NCI-H2029 (cell line): ENCODE data around the gene UST.
"Not testable (repeated sequence)": the region's sequence is repeated elsewhere in the genome, so short reads cannot be mapped to it uniquely, and the experiment has no call there.

ENCODE experiments used
- DNase-seq: peaks from one replicate; lab custom pipeline; 2025; lab: John Stamatoyannopoulos, UW

Gene UST

DNA sequence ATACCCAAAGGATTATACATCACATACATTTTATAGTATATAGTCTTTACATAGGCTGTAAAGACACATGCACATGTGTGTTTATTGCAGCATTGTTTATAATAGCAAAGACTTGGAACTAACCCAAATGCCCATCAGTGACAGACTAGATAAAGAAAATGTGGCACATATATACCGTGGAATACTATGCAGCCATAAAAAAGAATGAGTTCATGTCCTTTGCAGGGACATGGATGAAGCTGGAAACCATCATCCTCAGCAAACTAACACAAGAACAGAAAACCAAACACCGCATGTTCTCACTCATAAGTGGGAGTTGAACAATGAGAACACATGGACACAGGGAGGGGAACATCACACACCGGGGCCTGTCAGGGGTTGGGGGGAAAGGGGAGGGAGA lies 231.5 kb downstream of the UST start:
- DNase-seq = not testable (repeated sequence)

DNA sequence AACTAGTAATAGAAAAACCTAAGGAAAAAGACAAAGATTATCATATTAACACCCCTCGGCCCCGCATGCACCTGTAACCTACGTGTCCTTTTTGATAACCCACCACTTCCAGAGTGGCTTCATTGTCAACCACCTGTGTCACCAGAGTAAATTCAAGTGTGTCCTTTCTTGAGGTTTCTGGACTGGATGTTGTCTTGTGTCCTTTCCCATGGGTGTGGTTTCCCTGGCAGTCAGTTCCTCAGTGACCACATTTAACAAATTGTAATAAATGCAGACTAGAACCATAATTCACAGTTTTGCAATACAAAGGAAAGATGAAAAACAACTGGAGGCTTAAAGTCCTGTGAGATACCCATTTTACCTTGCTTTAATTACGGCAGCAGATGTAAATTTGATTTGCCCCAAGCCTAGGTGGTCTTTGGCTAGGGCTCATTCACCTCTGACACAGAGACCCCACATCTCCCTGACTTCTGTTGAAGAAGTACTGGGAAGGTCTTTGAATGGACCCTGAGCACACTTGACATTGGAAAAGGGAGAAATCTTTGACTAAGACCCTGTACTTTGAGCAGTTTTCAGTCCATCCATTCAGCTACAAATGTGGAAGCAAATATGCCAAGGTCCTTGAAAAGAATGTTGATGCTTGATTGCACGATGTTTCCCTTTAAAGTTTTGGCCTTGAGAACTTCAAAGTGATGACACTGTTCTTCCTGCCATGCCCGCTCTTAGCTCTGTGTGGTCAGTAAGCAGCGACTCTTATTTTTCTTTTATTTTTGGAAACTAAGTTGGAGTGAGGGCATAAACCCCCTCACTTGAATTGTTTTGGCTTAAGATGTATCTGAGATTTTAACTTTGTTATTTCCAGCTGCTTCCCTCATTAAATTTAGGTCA lies 232.4 kb downstream of the UST start:
- no peak for DNase-seq

DNA sequence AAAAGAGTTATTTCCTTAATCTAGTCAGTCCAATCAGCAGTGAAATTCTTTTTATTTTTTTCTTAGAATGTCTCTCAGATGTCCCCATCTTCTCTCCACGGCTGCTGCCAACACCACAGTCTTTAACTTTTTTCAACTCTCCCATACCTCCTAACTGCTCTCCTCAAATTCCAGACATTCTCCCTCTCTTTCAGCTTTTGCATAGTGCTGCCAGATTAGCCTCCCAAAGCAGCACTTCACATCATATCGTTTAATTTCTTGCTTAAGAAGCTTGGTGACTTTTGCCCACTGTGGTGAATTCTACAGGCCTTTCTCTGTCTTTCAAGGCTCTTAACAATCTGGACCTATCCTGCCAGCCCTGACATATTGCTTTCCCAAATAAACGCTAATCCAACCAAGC lies 233.4 kb downstream of the UST start:
- DNase-seq = no peak

DNA sequence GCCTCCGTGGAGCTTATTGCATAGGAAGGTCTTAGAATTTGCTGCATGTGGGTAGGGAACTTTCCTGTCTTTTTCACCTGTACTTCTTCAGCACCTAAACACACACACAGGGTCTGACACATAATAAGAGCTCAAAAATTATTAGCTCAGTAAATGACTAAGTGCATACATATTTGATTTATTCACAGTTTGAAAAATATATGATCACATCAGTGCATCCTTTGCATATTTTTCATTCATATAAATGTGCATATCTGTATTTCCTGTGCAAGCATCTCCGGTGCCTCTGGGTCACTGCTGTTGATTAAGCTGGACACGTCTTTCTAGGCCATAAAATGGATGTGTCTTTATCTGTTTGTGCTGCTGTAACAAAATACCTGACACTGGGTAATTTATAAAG lies 234.7 kb downstream of the UST start:
- DNase-seq = no peak

DNA sequence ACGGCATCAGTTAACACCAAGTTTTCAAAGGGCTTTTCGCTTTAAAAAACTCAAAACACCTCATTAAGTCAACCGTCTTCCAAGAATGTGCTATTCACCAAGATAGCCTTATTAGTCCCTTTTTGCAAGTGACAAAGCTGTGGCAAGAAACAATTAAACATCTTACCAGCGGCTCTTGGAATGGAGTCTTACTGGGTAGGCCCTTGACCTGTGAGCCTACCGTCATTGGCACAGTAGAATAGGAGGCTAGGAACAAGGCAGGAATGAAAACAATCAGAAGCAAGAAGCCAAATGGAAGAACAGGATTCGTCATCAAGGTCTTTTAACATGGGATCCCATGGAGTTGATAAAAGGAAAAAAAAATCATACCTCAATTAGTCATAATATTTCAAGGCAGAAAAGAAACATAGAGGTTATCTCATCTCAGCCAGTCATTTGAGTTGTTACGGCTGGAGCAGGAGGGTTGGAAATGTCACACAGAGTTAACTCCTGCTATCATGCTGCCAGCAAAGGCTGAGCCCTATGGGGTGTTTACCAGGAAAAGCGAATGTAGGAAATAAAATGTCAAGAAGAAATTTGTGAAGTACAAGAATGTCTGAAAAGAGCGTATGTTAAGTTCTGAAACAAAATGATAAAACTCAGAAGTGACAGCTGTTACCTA lies 236.4 kb downstream of the UST start:
- DNase-seq = no peak

DNA sequence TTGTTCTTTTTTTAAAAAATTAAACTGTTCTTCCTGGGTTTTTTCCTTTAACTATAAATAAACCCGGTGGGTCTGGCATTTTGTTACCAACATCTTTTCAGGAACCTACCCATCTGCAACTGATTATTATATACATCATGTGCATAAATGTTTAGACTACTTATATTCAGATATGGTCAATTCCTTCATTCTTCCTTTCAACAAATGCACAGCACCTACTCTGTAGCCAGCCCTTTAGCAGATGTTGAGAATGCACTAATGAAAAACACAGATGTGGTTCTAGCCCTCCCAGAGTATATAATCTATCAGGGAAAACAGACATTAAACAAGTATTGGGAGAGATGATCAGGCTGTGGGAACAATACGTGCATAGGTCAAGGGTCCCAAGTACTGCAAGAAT lies 237.1 kb downstream of the UST start:
- DNase-seq = no peak

DNA sequence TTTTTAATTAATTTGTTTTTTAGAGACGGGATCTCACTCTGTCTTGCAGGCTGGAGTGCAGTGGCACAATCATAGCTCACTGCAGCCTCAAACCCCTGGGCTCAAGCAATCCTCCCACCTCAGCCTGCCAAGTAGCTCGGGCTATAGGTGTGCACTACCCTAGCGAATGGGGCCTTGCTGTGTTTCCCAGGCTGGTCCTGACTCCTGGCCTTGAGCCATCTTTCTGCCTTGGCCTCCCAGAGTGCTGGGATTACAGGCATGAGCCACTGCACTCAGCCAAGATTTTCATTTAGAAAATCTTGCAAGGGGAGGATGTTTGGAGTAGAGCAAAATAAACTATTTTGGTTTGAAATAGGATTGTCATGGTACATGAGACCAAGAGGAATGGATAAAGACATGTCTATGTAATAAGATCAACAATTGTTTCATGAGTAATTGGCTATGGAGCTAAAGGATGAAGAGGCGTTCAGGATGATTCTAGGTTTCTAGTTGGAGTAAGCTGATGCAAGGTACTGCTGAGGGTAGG lies 237.8 kb downstream of the UST start:
- no peak for DNase-seq

DNA sequence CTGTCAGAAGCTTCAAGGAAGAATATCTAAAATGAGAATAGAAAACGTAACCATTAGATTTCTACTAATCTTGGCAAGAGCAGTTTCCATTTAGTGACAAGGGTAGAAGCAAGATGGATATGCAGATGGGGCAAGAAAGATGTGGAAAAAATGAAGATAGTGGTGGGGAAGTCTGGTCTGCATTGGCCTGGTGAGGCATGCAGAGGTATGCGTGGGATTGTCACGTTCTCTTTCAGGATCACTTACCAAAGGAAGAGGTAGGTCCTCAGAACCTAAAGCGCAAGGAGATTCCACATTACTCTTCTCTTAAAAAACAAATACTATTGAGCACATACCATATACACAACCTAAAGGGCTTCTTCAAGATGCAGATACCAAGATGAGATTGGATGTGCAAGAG lies 238.7 kb downstream of the UST start:
- DNase-seq = no peak

DNA sequence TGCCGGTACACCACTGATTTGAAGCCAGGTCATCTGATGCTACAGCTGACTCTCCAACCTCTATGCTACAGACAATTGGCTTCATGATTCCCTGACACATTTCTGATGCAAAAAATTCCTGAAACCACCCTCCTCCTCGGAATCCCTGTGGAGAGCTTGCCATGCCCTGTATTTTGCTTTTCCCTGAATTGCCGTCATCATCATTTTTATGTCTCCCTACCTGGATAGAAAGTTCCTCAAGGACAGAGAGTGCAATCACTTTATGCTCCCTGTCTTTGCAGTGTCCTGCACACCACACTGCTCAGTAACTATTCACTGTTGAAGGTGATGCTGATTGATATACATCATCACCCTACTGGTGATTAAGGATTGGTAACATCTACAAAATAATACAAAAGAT lies 239.8 kb downstream of the UST start:
- DNase-seq = no peak

DNA sequence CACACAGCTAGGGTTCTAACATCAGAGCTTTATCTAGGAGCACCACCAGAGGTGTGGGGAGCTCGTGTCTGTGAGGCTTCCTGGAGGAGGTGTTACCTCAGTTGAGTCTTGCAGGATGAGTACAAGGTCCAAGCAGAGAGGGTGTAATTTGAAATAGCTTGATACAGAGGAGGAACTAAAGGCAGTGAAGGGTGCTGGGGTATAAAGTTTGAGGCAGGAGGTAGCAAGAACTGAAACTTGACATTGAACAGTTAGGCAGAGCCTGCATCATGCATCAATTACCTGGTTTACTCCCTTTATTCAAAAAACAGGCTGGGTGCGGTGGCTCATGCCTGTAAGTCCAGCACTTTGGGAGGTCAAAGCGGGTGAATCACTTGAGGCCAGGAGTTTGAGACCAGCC lies 241.2 kb downstream of the UST start:
- no peak for DNase-seq

DNA sequence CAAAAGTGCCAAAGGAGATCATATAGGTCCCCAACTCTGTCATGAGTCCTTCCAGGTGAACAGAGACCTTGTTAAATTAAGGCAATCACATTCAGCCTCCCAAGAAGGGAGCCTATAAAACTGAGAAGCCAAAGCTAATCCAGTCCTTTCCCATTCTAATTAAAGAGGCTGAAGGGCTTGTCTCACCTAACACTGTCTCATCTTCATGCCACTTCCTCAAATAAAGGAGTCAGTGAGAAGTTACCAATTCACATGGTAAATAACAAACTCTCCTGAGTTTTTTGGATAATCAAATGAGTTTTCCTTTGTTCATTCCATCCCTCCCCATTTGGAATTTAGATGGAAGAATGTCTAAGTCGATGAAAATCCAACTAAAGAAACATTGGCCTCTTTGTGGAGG lies 242.8 kb downstream of the UST start:
- DNase-seq = no peak

DNA sequence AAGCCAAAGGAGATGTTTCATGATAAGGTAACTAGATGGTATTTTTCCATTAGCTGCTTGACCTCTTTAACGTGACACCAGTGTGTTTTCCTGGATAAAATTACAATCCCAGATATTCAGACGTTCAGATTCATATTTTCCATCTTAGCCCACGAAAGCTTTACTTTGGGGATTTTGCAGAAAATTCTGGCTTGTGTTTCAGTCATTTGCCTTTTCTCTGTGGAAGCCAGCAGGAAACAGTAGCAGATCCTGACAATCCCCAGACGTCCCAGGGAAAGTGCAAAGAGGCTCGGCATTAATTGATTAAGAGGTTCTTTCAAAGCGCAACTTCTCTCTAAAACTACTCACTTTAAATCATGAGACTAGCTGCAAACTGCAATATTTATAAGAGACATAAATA lies 243.6 kb downstream of the UST start:
- DNase-seq = no peak

DNA sequence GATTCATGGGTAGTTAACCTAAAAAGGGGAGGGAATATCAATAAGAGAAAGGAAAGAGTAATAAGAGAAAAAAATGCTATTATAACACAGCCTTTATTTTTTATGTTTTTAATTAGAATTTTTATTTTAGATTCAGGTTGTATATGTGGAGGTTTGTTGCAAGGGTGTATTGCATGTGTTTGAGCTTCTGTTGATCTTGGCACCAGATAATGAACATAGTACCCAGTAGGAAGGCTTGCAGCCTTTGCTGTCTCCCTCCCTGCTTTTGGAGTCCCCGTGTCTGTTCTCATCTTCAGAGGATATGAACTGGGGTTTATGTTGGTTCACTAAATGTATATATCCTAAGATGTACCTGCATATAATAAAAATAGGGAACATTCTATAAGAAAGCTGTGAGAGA lies 250.0 kb downstream of the UST start:
- no peak for DNase-seq

DNA sequence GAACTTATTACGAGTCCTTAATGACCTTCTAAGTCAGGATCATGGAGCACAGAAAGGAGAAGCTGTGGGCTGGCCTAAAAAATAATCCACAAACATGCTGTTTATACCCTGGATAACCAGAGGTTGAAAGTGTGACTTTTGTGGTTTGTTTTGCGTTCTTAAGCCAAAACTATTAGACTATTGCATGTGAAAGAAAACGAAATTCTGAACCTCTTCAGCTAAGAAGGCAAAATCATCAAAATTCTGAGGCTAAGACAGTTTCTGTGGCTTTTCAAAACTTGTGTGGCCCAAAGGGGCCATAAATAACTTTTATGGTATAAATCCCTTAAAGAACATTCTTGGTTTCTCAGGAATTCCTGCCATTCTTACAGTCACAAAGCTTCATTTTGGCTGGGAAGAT lies 251.0 kb downstream of the UST start:
- DNase-seq = no peak

DNA sequence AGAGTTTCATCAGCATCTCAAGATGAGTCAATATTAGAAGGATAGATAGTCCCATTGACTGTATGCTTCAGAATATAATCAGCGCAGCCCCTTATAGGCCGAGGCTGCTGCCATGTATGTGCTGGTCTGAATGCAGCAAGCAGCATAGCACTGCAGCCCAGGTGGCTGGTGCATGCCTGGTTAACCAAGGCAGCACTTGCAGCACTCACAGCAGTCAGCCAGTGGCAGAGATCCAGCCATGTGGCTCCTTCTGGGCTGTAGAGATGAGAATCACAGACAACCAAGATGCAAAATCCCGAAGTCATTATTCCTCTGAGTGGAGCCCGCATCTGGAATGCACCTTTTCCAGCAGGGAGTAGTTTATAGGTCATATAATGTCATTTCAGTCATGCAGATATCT lies 251.9 kb downstream of the UST start:
- no peak for DNase-seq

DNA sequence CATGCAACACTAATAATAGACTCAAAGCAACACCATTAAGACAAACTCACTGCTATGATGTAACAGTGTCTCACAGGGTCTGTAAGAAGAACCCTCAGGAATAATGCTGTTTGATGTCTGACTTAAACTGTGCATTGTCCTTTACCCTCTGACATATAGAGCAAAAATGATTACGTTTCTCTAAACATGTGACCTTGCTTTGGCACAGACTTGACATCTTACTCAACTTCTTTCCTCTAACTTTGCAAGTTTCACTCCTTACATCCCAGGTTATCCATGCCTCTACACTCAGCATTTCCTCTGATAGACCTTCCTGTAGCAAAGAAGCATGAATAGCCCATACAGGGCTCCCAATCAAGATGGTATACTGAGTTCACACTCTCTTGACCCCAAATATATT lies 252.7 kb downstream of the UST start:
- no peak for DNase-seq

DNA sequence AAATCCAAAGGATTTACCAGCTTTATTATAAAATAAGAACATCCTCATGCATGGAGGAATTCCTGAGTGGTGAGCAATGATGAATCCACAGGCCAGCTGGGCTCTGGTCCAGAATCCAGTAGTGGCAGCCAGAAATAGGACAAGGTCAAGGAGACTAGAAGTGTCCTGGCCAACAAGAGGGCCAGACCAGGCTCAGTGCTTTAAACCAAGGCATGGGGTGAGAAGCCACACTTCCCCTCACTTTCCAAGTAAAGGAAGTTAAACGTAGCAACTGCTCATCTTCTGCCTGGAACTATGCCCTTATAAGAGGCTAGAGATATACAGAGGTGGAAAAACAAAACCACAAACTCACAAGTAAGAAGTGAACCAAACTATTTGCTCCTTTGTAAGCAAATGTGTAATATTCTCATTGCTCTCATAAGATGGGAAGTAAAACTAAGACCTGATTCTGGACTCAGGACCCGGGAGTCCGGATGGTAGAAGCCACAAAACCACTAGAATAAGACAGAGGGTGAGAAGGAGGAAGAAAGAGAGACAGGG lies 253.2 kb downstream of the UST start:
- DNase-seq = no peak

DNA sequence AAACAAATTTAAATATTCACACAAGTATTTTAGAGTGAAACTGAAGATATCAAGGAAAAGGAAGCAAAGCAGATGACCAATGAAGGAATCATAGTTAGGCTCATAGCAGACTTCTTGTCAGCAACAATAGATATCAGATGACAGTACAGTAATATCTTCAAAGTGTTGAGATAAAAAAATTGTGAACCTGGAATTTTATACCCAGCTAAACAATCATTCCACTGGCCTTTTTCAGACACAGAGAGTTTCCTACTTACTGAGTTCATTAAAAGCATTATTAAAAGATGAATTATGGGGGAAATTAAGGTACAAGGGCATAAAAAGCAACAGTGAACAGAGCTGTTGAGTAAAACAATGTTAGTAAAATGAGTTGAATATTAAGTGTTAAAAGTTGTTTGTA lies 254.6 kb downstream of the UST start:
- DNase-seq = no peak

DNA sequence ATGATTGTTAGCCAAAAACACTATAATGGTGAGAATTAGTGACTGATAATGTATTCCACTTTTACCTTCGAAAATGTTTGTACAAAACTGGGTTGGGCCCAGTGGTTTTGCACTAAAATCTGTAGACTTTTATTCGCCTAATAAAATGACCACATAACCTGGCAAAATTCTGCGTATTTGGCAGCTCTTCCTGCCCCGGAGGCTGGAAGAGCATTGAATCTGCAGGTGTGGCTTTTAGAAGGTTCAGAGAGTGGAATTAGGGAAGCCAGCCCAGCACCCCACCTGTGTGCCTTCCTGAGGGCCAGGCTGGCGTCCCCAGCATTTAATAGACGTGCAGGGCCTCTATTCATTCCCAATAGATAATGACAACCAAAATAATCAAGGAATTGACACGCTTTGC lies 256.7 kb downstream of the UST start:
- no peak for DNase-seq

DNA sequence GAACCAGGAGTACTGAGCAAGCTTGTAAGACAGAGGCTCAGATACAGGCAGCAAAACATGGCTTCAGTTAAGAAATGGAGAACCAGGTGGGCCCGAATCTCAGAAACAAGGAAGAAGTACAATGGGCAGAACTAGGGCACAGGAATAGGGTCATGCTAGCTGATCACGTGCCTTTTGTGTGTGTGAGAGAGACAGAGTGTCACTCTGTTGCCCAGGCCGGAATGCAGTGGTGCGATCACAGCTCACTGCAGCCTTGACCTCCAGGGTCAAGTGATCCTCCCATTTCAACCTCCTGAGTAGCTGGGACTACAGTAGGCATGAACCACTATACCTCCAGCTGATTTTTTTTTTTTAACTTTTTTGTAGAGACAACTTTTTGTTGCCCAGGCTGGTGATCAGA lies 257.8 kb downstream of the UST start:
- DNase-seq = no peak

DNA sequence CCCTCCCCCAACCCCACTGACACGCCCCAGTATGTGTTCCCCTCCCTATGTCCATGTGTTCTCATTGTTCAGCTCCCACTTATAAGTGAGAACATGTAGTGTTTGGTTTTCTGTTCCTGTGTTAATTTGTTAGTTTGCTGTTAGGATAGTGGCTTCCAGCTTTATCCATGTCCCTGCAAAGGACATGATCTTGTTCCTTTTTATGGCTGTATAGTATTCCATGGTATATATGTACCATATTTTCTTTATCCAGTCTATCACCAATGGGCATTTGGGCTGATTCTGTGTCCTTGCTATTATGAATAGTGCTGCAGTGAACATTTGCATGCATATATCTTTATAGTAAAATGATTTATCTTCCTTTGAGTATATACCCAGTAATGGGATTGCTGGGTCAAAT lies 259.4 kb downstream of the UST start:
- DNase-seq = not testable (repeated sequence)

DNA sequence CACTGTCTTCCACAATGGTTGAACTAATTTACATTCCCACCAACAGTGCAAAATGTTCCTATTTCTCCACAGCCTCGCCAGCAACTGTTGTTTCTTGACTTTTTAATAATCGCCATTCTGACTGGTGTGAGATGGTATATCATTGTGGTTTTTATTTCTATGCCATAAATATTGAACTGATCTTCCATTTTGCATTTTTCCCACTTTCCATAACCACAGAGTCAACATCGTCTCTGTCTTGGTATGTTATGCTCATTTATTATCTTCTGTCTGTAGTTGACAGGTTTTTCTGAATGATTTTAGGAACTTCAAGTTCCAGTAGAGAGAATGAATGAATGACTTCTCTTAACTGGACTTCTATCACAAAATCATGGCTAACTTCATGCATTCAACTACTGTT lies 259.8 kb downstream of the UST start:
- no peak for DNase-seq

DNA sequence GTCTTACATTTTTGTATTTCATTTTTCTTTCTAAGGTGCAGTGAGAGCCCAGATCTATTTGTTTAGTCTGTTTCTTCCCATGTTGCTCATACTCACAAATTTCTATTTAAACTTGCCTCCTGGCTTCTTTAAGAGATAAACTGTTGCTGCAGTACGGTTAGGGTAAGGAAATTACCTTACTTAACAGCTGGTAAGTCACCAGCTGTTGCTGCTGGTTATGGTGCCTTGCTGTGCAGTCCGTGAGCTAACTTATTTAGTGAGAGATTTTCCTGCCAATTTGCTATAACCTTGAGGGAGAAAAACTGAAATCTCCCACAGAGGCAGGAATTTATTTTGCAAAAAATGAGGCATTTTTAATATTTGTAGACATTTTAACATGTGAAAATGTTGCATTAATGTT lies 261.0 kb downstream of the UST start:
- DNase-seq = no peak
